Omental fat pad (tissue), 4 donors: ENCODE data around the gene FAM120A. TPM values are rescaled to one million over a fixed set of nuclear protein-coding genes. Genes with fewer than 3 reads are reported as not detected.

ENCODE experiments used
- ATAC-seq: fragments of 150-250 bp; one replicate; pipeline ENCODE4 v1.9.1; 2016; ENCODE audit warnings: mild to moderate bottlenecking, moderate library complexity; ENCODE audit not compliant: low FRiP score
- DNase-seq: peaks from one replicate; pipeline ENCODE4 v3.0.0-alpha.2; 2019; ENCODE audit warnings: low spot score
- CTCF ChIP-seq, 3 donors: fragments of 450-650 bp; IDR thresholded peaks; one replicate each; pipeline ENCODE4 v1.5.1; 2016 to 2017; ENCODE audit warnings: antibody characterized with exemption in 3 of 3, mild to moderate bottlenecking in 3 of 3, moderate library complexity in 2 of 3
- total RNA-seq, 4 donors: library from RNA; depleted of rRNA; stranded (reverse); fragments of >200 nt; gene quantifications; one replicate each; pipeline ENCODE4 v1.1.0, GENCODE V29; 2016

The FAM120A gene
- total RNA-seq, 4 donors from 2014 or later, result 85.3 to 111 (median 102) TPM

GRCh38 chr9:93477397-93477796, 25.9 kb downstream of the FAM120A start:
- DNase-seq, result no peak
- no peak for TF ChIP-seq CTCF (IDR thresholded peaks at IDR 0.05)
- ATAC-seq, result no peak

- ATAC-seq (no peak), DNase-seq (no peak)
- no peak for TF ChIP-seq CTCF (IDR thresholded peaks at IDR 0.05)
These were observed 28.2 kb downstream of the FAM120A start for GRCh38 chr9:93479726-93480125.

- TF ChIP-seq CTCF (IDR thresholded peaks at IDR 0.05), result no peak
- DNase-seq, result no peak
- no peak for ATAC-seq
These were observed 28.8 kb downstream of the FAM120A start for GRCh38 chr9:93480262-93480661.

- no peak for TF ChIP-seq CTCF (IDR thresholded peaks at IDR 0.05)
- ATAC-seq, result no peak
- DNase-seq, result no peak
These were observed 29.3 kb downstream of the FAM120A start for GRCh38 chr9:93480728-93481324.

DNA sequence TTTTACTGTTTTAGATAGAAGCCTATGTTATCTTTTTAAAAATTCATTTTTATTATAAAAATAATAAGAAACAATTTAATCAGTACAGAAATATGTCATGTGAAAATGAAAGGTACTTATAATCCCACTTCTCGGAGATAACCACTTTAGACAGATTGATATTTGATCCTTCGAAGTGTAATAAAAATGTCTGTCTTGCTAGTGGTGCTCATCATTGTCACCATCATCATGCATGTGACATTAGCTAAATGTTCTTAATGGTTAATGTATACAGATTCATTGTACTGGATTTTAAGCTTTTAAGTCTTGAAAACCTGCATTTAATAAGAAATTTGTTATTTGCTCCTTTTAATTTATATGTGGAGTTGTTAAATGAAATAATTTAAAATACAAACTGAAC, 32.0 kb downstream of the FAM120A start:
- DNase-seq, result no peak
- no peak for TF ChIP-seq CTCF (IDR thresholded peaks at IDR 0.05)

DNA sequence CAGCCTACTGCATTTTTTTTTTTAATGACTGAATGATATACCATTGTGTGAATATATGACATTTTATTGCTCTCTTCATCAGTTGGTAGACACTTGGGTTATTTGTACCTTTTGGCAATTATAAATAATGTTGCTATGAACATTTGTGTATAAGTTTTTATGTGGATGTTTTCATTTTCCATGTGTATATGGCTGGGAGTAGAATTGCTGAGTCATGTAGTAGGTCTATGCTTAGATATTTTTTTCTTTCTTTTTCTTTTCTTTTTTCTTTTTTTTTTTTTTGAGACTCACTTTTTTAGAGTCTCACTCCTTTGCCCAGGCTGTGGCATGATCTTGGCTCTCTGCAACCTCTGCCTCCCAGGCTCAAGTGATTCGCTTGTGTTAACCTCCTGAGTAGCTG, 34.8 kb downstream of the FAM120A start:
- ATAC-seq (no peak), DNase-seq (no peak)
- no peak for TF ChIP-seq CTCF (IDR thresholded peaks at IDR 0.05)

More for the DNA sequence above, 32.0 kb downstream of the FAM120A start:
- ATAC-seq, result no peak

GRCh38 chr9:93488244-93488643, 36.8 kb downstream of the FAM120A start:
- DNase-seq, result no peak
- TF ChIP-seq CTCF (IDR thresholded peaks at IDR 0.05), result no peak
- ATAC-seq, result no peak
